GM21825 (cell line): ENCODE measurements around the gene PKHD1.

Source experiments
- ATAC-seq: cut with Tn5 transposase; IDR thresholded peaks from one replicate; pipeline ENCODE4 v1.9.1; 2021; ENCODE audit warnings: mild to moderate bottlenecking, moderate library complexity; ENCODE audit not compliant: unreplicated experiment

The PKHD1 gene

DNA sequence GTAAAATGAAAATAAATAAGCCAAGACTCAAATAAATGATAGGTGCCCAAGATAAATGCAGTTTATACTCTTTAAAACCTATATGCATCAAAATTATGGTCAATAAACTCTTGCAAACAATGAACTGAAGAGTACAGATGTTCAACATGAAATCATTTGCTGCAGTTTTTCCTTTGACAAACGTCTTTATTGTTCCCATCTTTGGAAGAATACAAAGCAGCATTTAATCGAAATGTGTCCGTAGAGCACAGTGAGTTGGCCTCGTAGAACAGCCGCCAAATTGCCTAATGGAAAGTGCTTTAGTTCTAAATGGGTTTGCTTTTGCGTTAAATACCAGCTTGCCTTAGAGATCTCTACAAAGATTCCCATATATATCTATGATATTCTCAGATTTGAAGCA is 447.4 kb downstream of the PKHD1 start:
- no peak for ATAC-seq

DNA sequence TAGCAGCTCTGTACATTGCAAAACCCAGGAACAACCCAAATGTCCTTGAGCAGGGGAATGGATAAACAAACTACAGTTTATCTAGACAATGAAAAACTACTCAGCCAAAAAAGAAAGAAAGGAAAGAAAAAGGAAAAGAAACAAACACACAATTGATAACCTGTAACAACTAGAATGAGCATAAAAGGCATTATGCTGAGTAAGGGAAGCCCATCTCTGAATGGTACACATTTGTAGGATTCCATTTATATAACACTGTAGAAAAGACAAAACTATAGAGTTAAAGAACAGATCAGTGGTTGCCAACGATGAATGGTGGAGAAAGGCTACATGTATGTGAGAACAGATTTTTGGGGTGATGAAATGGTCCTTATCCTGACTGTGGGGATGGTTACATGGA is 454.0 kb downstream of the PKHD1 start:
- ATAC-seq: no peak

GRCh38 chr6:51630011-51630410 is 457.4 kb downstream of the PKHD1 start:
- no peak for ATAC-seq

DNA sequence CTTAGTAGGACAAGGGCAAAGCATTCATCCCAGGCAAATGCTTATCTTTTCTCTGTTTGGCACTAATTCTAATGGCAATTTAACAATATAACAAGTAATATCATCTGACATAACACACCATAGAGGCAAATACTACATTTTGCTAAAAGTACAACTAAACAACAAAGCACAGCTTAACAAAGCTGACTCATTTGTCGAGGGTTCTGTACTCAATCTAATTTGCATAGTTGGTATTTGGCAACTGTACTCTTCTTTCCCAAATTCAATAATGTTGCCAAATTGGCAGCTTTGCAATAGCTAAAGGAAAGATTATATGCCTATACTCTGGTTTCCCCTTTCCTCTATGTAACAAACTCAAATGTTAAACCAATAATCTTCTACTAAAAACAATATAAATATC is 461.0 kb downstream of the PKHD1 start:
- ATAC-seq: no peak

DNA sequence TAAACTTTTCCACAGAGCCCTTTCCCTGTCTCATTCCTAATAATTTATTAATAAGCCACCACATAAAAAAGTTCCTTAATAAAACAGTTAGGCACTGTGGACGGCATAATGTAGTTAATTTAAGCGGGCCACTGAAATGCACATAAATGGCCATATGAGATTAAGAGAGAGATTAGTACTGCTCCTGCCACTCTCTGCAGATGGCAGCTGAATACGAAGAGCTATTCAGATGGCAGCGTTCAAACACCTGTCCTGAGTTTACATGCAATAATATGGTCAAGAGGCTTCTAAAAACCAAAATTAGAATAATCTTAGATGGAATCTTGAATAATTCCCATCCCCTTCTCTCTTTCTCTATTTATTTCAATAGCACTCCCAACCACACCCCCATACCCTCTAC is 461.8 kb downstream of the PKHD1 start:
- ATAC-seq: no peak

GRCh38 chr6:51620971-51621370 is 466.4 kb downstream of the PKHD1 start:
- no peak for ATAC-seq

DNA sequence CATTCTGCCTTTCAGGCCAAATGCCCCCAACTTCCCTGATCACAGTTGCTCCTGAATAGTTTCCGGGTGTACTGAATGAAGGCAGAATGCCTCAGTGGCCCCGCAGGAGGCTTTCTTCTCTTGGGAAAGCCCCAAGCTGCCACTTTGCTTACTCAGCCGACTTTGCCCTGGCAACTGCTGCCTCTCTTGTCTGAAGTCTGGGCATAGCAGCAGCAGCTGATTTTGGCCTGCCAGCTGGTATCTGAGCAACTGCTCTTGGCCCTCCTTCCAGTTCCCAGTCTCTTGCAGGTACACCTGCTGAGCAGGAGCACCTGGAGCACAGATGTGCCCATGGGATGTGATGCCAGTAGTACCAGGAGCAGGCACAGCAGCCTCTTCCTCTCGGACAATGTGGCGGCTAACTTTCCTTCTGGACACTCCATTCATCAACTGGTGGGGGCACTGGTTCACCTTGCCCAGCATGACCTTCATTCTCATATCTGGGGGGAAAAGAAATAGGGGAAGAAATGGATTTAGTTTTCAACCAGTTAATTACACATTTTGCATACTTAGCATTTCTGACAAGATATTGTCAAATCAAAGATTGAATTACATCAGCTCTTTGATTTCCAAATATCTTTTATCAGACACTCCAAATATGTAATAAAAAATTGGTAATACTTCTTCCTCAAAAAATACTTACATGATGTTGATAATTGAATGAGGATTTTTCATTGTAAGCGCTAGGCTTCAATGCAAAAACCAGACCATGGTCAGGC is 468.2 kb downstream of the PKHD1 start:
- no peak for ATAC-seq

DNA sequence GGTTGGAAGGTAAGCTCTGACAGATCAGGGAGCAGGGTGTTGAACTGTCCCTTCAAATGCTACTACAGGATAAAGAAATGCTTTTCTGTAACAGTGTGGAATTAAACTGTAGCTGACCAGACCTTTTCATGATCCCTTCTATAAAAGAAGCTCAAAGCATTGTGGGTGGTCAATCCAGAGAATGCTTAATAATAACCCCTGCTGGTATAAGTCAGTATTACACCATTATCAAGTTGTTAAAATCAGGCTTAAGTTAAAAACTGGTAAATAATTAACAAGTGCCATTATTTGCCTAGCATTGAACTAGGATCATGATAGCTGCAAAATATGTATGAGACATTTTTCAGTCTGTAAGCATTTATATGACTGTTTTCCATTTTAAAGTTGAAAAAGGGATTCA is 468.9 kb downstream of the PKHD1 start:
- no peak for ATAC-seq

DNA sequence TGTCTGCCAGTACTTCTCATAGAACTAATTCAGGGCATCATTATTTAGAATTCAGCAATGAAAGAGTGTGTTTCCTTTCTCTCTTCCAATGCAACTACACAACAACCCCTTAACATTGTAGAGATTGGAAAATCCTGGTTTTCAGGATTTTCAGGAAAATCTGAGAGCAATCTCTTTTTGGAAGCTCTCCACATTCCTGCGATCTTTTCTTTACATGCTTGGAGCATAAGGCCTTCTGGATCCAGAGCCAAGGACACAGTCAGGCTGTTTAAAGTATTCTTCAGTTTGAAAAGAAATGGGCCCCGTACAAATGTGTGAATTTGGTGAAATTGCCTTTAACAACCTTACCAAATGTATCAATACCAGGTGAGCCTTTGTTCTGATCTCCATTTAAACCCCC is 469.7 kb downstream of the PKHD1 start:
- no peak for ATAC-seq

DNA sequence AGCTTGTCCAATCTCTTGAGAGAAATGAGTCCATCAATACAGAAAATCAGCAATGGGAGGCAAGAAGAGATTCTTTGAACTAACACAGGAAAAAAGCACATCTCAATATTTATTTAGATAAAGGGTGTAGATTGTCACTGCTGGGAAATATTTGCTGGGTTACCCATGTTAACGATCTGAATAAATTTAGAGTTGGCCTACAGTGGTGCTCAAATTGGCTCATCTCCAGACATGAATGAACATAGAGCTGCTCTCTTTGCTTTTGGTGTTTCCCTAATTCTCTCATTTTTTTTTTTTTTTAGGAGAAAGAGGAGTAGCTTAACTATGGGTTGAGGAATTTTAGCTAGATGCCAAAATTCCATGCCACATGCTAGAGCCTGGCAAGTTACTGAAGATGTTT is 471.2 kb downstream of the PKHD1 start:
- no peak for ATAC-seq

DNA sequence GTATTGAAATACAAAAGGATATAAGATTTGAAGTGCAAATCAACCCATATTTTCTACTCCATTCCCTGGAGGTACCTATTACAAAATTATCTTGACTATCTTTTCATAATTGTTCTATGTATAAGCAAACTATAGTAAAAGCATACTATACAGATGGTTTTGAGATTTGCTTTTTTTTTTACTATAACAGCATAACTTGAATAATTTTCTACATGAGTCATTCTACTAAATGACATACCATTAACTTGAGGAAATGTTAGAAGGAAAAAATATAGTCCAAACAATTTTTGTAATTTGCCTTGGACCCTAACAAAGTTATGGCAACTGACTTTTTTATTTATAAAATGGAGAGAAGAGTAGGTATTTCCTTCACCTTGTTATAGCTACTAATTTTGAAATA is 472.7 kb downstream of the PKHD1 start:
- no peak for ATAC-seq

DNA sequence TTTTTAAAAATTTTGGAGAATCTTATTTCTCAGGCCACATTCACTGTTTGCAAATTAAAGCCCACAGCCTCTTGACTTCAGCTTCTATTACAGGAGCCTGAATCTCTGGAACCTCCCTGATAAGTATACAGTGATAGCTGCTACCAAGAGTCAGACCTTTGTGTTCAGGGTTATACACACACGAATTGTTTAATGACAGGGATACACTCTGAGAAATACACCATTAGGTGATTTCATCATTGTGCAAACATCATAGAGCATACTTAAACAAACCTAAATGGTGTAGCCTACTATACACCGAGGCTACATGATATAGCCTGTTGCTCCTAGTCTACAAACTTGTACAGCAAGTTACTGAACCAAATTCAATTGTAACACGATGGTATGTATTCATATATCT is 473.9 kb downstream of the PKHD1 start:
- ATAC-seq: no peak

- ATAC-seq: no peak
Measured at GRCh38 chr6:51608932-51609331, 478.5 kb downstream of the PKHD1 start.

- no peak for ATAC-seq
Measured at GRCh38 chr6:51608383-51608782, 479.0 kb downstream of the PKHD1 start.

GRCh38 chr6:51600514-51600913 is 486.9 kb downstream of the PKHD1 start:
- no peak for ATAC-seq

DNA sequence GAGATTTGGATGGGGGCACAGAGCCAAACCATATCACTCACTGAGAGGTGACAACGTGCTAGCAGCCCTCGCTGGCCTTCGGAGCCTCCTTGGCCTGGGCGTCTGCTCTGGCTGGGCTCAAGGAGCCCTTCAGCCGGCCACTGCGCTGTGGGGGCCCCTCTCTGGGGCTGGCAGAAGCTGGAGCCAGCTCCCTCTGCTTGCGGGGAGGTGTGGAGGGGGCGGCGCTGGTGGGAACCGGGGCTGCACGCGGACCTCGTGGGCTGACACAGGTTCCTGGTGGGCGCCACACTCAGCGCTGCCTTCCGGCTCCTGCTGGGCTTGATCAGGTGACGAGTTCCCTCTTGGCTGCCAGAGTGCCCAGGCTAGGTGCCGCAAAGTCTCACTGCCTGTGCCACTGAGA is 489.2 kb downstream of the PKHD1 start:
- ATAC-seq: no peak

DNA sequence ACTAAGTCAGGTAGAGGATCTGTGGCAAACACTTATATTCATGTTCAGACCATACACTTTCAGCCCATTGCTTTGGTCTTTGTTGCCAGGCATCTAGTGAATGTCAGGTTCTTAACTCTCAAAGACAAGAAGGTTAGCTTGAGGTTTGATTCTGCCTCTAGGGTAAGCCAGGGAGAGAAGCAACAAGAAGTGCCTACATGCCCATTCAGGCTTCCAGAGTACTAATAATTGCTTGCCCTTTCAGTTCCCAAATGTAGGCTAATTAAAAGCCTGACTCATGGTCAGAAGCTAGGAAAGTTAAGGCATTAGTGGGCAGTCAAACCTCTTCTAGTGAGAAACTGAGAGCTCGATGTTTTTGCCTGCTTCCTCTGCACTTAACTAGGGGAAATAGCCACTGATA is 492.4 kb downstream of the PKHD1 start:
- ATAC-seq: no peak

GRCh38 chr6:51585264-51585663 is 502.1 kb downstream of the PKHD1 start:
- no peak for ATAC-seq

GRCh38 chr6:51584163-51584562 is 503.2 kb downstream of the PKHD1 start:
- ATAC-seq: no peak

GRCh38 chr6:51578994-51579393 is 508.4 kb downstream of the PKHD1 start:
- no peak for ATAC-seq

- ATAC-seq: no peak
Measured at GRCh38 chr6:51578362-51578761, 509.1 kb downstream of the PKHD1 start.

- ATAC-seq: no peak
Measured at GRCh38 chr6:51574040-51574439, 513.4 kb downstream of the PKHD1 start.

- no peak for ATAC-seq
Measured at GRCh38 chr6:51571168-51571567, 516.2 kb downstream of the PKHD1 start.
